HEK293 (cell line): ENCODE results near the gene DUSP18.
A peak's percentile ranks its signal among the peaks of the same experiment; 100 is the strongest.

Experiments
- CTCF ChIA-PET: fragments of 350-600 bp; formaldehyde crosslinking; extraction: SDS; loops from one replicate; lab custom pipeline; 2021; ENCODE audit warnings: antibody characterized with exemption; lab: Yijun Ruan, JAX
- POLR2A ChIA-PET: fragments of 300-600 bp; formaldehyde crosslinking; extraction: SDS; loops from one replicate; lab custom pipeline; 2020; ENCODE audit warnings: antibody characterized with exemption, inconsistent platforms; lab: Yijun Ruan, JAX
- H3K27ac ChIP-seq: fragments of 200-500 bp; sonication (Bioruptor generic); 2 replicates; pipeline ENCODE4 v1.5.1; 2014; ENCODE audit warnings: low read depth, low read length, control low read depth, inconsistent platforms; ENCODE audit errors: extremely low read depth
- H3K36me3 ChIP-seq, 2 experiments: fragments of 200-500 bp in 1 of 2; sonication (Bioruptor generic) in 1 of 2; 1 replicate in 1 of 2; 2 replicates in 1 of 2; pipeline ENCODE4 v1.5.1; 2014 to 2017; ENCODE audit warnings: inconsistent platforms in 2 of 2, low read length in 2 of 2; ENCODE audit not compliant: control insufficient read depth in 2 of 2, insufficient read depth in 1 of 2
- H3K4me1 ChIP-seq: fragments of 200-500 bp; sonication (Bioruptor generic); 2 replicates; pipeline ENCODE4 v1.5.1; 2014; ENCODE audit warnings: mild to moderate bottlenecking, low read length, inconsistent platforms; ENCODE audit not compliant: control insufficient read depth, insufficient read depth
- H3K4me3 ChIP-seq: 2 replicates; pipeline ENCODE4 v1.5.1; 2011; ENCODE audit warnings: low read depth, mild to moderate bottlenecking, control low read depth, low read length, moderate library complexity
- H3K9me3 ChIP-seq: fragments of 200-500 bp; sonication (Bioruptor generic); 2 replicates; pipeline ENCODE4 v1.5.1; 2014; ENCODE audit warnings: low read depth, low read length, inconsistent platforms; ENCODE audit not compliant: control insufficient read depth, insufficient read depth
- HIC1 ChIP-seq: fragments of 450-650 bp; formaldehyde crosslinking; IDR thresholded peaks from 2 replicates; pipeline ENCODE4 v1.5.1; 2016; ENCODE audit warnings: missing biosample characterization, missing genetic modification characterization
- SP2 ChIP-seq: fragments of 450-650 bp; formaldehyde crosslinking; IDR thresholded peaks from 2 replicates; pipeline ENCODE4 v1.5.1; 2016; ENCODE audit warnings: missing biosample characterization, missing genetic modification characterization
- ZBTB11 ChIP-seq: fragments of 450-650 bp; formaldehyde crosslinking; conservative IDR thresholded peaks from 2 replicates; pipeline ENCODE4 v1.5.1; 2016; ENCODE audit warnings: low read depth, missing biosample characterization, missing genetic modification characterization
- ZBTB17 ChIP-seq: fragments of 450-650 bp; formaldehyde crosslinking; IDR thresholded peaks from 2 replicates; pipeline ENCODE4 v1.5.1; 2016; ENCODE audit warnings: missing biosample characterization, missing genetic modification characterization
- ZNF138 ChIP-seq: fragments of 450-650 bp; formaldehyde crosslinking; IDR thresholded peaks from 2 replicates; pipeline ENCODE4 v1.5.1; 2016; ENCODE audit warnings: missing biosample characterization, missing genetic modification characterization, borderline replicate concordance
- ZNF2 ChIP-seq: fragments of 450-650 bp; formaldehyde crosslinking; IDR thresholded peaks from 2 replicates; pipeline ENCODE4 v1.5.1; 2016; ENCODE audit warnings: missing biosample characterization, missing genetic modification characterization
- ZNF350 ChIP-seq: fragments of 450-650 bp; formaldehyde crosslinking; IDR thresholded peaks from 2 replicates; pipeline ENCODE4 v1.5.0; 2017; ENCODE audit warnings: missing biosample characterization, mild to moderate bottlenecking, missing genetic modification characterization
- ZNF404 ChIP-seq: fragments of 450-650 bp; formaldehyde crosslinking; IDR thresholded peaks from 2 replicates; pipeline ENCODE4 v1.5.1; 2017; ENCODE audit warnings: missing biosample characterization, missing genetic modification characterization
- ZNF473 ChIP-seq: fragments of 450-650 bp; formaldehyde crosslinking; IDR thresholded peaks from 2 replicates; pipeline ENCODE4 v1.5.1; 2017; ENCODE audit warnings: missing biosample characterization, missing genetic modification characterization
- ZNF600 ChIP-seq: fragments of 450-650 bp; formaldehyde crosslinking; IDR thresholded peaks from 2 replicates; pipeline ENCODE4 v1.5.1; 2016; ENCODE audit warnings: missing biosample characterization, missing genetic modification characterization
- ZNF792 ChIP-seq: fragments of 450-650 bp; formaldehyde crosslinking; IDR thresholded peaks from 2 replicates; pipeline ENCODE4 v1.5.1; 2016; ENCODE audit warnings: missing biosample characterization, missing genetic modification characterization
- TF ChIP-seq, protein P1 (sequence below): fragments of 450-650 bp; formaldehyde crosslinking; optimal IDR thresholded peaks from 2 replicates; pipeline ENCODE3; 2016; ENCODE audit warnings: missing biosample characterization, mild to moderate bottlenecking, missing genetic modification characterization
- TF ChIP-seq, protein P2 (sequence below): fragments of 450-650 bp; formaldehyde crosslinking; conservative IDR thresholded peaks from 2 replicates; pipeline ENCODE4 v1.5.1; 2016; ENCODE audit warnings: low read depth, missing biosample characterization, missing genetic modification characterization
- TF ChIP-seq, protein P3 (sequence below): fragments of 450-650 bp; formaldehyde crosslinking; IDR thresholded peaks from 2 replicates; pipeline ENCODE4 v1.5.1; 2016; ENCODE audit warnings: missing biosample characterization, missing genetic modification characterization

The DUSP18 gene

DNA sequence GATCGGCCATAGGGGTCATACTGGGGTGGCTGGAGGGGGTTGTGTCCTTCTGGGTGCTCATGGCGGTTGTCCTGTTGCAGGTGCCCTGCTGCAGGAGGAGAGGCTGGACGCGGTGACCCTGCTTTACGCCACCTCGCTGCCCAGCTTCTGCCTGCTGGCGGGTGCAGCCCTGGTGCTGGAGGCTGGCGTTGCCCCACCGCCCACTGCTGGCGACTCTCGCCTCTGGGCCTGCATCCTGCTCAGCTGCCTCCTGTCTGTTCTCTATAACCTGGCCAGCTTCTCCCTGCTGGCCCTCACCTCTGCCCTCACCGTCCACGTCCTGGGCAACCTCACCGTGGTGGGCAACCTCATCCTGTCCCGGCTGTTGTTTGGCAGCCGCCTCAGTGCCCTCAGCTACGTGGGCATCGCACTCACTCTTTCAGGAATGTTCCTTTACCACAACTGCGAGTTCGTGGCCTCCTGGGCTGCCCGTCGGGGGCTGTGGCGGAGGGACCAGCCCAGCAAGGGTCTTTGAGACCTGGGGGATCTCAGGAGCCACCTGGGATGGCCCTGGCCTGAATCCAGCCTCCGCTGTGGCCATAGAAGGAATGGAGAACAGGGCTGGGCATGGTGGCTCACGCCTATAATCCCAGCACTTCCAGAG is 21.0 kb downstream of the DUSP18 start:
- no peak for TF ChIP-seq ZNF350
- TF ChIP-seq ZNF404 (tag by site-specific recombination), result no peak
- TF ChIP-seq ZNF2 (tag by site-specific recombination), result no peak
- TF ChIP-seq, protein P1, sequence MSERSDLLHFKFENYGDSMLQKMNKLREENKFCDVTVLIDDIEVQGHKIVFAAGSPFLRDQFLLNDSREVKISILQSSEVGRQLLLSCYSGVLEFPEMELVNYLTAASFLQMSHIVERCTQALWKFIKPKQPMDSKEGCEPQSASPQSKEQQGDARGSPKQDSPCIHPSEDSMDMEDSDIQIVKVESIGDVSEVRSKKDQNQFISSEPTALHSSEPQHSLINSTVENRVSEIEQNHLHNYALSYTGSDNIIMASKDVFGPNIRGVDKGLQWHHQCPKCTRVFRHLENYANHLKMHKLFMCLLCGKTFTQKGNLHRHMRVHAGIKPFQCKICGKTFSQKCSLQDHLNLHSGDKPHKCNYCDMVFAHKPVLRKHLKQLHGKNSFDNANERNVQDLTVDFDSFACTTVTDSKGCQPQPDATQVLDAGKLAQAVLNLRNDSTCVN (tag by site-specific recombination), result no peak
- no peak for TF ChIP-seq ZBTB11 (tag by site-specific recombination)
- TF ChIP-seq HIC1, result 0 out of 2 replicates have a peak, but pooled peaks have one; percentile 48
- Histone ChIP-seq H3K4me3 (no peak overlapping the region), H3K4me1 (no peaks in the 10 kb centered on the region), H3K36me3 (no peaks in the 10 kb centered on the region), H3K9me3 (no peaks in the 10 kb centered on the region), H3K27ac (no peak overlapping the region)
- ChIA-PET POLR2A (no interaction called here), CTCF (interaction anchor here (1.3 to 5.0 kb wide), 3 partner anchors 9 to 108 kb away, joined by 3 to 36 read pairs (median 4); partner anchors contain the start of gene SLC35E4)

DNA sequence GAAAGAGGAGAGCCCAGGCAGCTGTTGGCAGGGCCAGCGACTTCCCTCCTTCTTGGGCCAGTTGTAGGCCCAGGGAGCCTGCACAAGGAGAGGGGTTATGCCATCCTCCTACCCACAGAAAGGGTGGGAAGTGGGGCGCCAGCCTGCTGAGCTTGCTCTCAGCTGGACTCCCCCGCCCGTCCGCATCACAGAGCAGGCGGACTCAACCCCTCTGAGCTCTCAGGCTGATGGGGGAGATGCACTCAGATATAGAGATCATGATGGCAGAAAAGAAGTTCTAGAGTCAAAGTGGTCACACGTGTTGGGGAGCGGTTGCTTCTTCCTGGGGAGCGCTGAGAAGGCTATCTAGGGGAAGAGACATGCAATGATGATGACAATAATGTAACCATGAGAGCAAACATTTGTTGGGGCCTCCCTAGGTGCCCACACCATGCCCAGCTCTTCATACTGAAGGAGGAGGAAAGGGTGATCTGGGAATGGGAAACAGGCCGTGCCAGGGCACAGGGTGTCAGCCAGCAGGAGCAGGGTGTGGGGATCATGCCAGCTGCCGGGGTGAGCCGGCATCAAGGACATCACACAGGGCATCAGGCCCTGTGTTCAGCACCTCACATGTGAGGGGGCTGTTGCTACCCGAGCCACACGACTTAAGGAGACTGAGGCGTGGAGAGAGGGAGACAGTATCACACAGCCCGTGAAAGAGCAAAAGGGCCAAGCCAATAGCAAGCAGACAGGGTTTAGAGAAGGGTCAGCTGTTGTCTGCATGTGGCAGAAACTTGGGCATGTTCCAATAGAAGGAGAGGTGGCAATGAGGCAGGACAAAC is 24.4 kb downstream of the DUSP18 start:
- no peaks in the 10 kb centered on the region for H3K9me3 ChIP-seq
- POLR2A ChIA-PET, result no interaction called here
- CTCF ChIA-PET, result interaction anchor here (5.0 kb wide), 1 partner anchor 9 kb away, joined by 36 read pairs; the partner anchor contains the start of gene SLC35E4
- H3K4me3 ChIP-seq, result no peak overlapping the region
- H3K27ac ChIP-seq, result no peak overlapping the region
- TF ChIP-seq ZNF600 (tag by site-specific recombination) (no peak), ZNF792 (tag by site-specific recombination) (no peak), ZNF473 (tag by site-specific recombination) (no peak), ZNF138 (tag by site-specific recombination) (no peak), ZBTB17 (tag by site-specific recombination) (peak; percentile 78), SP2 (tag by site-specific recombination) (no peak), ZBTB11 (tag by site-specific recombination) (no peak)
- TF ChIP-seq, protein P2, sequence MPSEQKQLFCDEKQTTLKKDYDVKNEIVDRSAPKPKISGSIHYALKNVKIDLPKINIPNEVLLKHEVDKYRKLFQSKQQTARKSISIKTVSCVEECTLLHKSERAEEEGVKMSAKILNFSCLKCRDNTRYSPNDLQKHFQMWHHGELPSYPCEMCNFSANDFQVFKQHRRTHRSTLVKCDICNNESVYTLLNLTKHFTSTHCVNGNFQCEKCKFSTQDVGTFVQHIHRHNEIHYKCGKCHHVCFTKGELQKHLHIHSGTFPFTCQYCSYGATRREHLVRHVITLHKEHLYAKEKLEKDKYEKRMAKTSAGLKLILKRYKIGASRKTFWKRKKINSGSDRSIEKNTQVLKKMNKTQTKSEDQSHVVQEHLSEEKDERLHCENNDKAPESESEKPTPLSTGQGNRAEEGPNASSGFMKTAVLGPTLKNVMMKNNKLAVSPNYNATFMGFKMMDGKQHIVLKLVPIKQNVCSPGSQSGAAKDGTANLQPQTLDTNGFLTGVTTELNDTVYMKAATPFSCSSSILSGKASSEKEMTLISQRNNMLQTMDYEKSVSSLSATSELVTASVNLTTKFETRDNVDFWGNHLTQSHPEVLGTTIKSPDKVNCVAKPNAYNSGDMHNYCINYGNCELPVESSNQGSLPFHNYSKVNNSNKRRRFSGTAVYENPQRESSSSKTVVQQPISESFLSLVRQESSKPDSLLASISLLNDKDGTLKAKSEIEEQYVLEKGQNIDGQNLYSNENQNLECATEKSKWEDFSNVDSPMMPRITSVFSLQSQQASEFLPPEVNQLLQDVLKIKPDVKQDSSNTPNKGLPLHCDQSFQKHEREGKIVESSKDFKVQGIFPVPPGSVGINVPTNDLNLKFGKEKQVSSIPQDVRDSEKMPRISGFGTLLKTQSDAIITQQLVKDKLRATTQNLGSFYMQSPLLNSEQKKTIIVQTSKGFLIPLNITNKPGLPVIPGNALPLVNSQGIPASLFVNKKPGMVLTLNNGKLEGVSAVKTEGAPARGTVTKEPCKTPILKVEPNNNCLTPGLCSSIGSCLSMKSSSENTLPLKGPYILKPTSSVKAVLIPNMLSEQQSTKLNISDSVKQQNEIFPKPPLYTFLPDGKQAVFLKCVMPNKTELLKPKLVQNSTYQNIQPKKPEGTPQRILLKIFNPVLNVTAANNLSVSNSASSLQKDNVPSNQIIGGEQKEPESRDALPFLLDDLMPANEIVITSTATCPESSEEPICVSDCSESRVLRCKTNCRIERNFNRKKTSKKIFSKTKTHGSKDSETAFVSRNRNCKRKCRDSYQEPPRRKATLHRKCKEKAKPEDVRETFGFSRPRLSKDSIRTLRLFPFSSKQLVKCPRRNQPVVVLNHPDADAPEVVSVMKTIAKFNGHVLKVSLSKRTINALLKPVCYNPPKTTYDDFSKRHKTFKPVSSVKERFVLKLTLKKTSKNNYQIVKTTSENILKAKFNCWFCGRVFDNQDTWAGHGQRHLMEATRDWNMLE, result no peak
- TF ChIP-seq, protein P3, sequence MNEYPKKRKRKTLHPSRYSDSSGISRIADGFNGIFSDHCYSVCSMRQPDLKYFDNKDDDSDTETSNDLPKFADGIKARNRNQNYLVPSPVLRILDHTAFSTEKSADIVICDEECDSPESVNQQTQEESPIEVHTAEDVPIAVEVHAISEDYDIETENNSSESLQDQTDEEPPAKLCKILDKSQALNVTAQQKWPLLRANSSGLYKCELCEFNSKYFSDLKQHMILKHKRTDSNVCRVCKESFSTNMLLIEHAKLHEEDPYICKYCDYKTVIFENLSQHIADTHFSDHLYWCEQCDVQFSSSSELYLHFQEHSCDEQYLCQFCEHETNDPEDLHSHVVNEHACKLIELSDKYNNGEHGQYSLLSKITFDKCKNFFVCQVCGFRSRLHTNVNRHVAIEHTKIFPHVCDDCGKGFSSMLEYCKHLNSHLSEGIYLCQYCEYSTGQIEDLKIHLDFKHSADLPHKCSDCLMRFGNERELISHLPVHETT (tag by site-specific recombination), result no peak
- no peaks in the 10 kb centered on the region for H3K36me3 ChIP-seq
- no peaks in the 10 kb centered on the region for H3K4me1 ChIP-seq
